GM23248 (cell line): ENCODE data around the gene DNAI2. TPM values are rescaled to one million over a fixed set of nuclear protein-coding genes. Genes with fewer than 3 reads are reported as not detected.
A peak's percentile ranks its signal among the peaks of the same experiment; 100 is the strongest.

Experiments used
- DNase-seq: peaks from one replicate; pipeline ENCODE4 v3.0.0-alpha.2; 2015
- H2AFZ ChIP-seq: fragments of 200-600 bp; sonication (generic); 2 replicates; pipeline ENCODE4 v1.6.1; 2016; ENCODE audit warnings: antibody characterized with exemption
- H3F3A ChIP-seq: fragments of 200-600 bp; sonication (generic); 2 replicates; pipeline ENCODE4 v1.6.1; 2016; ENCODE audit warnings: mild to moderate bottlenecking, antibody characterized with exemption, mixed run types; ENCODE audit not compliant: insufficient read depth
- H3K27ac ChIP-seq: fragments of 200-600 bp; sonication (generic); 2 replicates; pipeline ENCODE4 v1.5.1; 2016; ENCODE audit warnings: mild to moderate bottlenecking
- H3K27me3 ChIP-seq: fragments of 200-600 bp; sonication (generic); replicated peaks from 2 replicates; pipeline ENCODE4 v1.6.1; 2016; ENCODE audit warnings: mild to moderate bottlenecking; ENCODE audit not compliant: insufficient read depth
- H3K36me3 ChIP-seq: fragments of 200-600 bp; sonication (generic); 2 replicates; pipeline ENCODE4 v1.6.1; 2016; ENCODE audit warnings: low read depth, mild to moderate bottlenecking
- H3K4me1 ChIP-seq: fragments of 200-600 bp; sonication (generic); 2 replicates; pipeline ENCODE4 v1.6.1; 2016; ENCODE audit warnings: mild to moderate bottlenecking; ENCODE audit not compliant: insufficient read depth
- H3K4me2 ChIP-seq: fragments of 200-600 bp; sonication (generic); one replicate; pipeline ENCODE4 v1.6.1; 2016; ENCODE audit warnings: mild to moderate bottlenecking; ENCODE audit not compliant: unreplicated experiment
- H3K4me3 ChIP-seq: fragments of 200-600 bp; sonication (generic); 2 replicates; pipeline ENCODE4 v1.5.1; 2016; ENCODE audit warnings: mild to moderate bottlenecking
- H3K79me2 ChIP-seq: fragments of 200-600 bp; sonication (generic); 2 replicates; pipeline ENCODE4 v1.6.1; 2016; ENCODE audit warnings: mild to moderate bottlenecking; ENCODE audit not compliant: insufficient read depth
- H3K9ac ChIP-seq: fragments of 200-600 bp; sonication (generic); 2 replicates; pipeline ENCODE4 v1.6.1; 2016; ENCODE audit warnings: mild to moderate bottlenecking
- H3K9me2 ChIP-seq: fragments of 200-600 bp; sonication (generic); 2 replicates; pipeline ENCODE4 v1.6.1; 2016; ENCODE audit warnings: mixed run types, mild to moderate bottlenecking, moderate library complexity; ENCODE audit not compliant: insufficient read depth
- H3K9me3 ChIP-seq: fragments of 200-600 bp; sonication (generic); one replicate; pipeline ENCODE4 v1.6.1; 2017; ENCODE audit warnings: low read depth
- H4K20me1 ChIP-seq: fragments of 200-600 bp; sonication (generic); 2 replicates; pipeline ENCODE4 v1.6.0; 2016; ENCODE audit not compliant: insufficient read depth
- EZH2 ChIP-seq: fragments of 200-600 bp; sonication (generic); IDR thresholded peaks from 2 replicates; pipeline ENCODE4 v1.6.1; 2018; ENCODE audit warnings: antibody characterized with exemption, mild to moderate bottlenecking; ENCODE audit not compliant: insufficient read depth, poor library complexity, severe bottlenecking
- EZH2phosphoT487 ChIP-seq: fragments of 200-600 bp; sonication (generic); IDR thresholded peaks from 2 replicates; pipeline ENCODE4 v1.6.1; 2018; ENCODE audit warnings: antibody characterized with exemption, moderate library complexity, mild to moderate bottlenecking, low read depth; ENCODE audit not compliant: insufficient read depth
- WGBS, 2 experiments: methylation state at CpG; one replicate each; pipeline ENCODE4 v1.1.6; 2015 to 2017; ENCODE audit warnings: low lambda C conversion rate in 2 of 2, low coverage in 1 of 2; ENCODE audit errors: missing lambda C conversion rate in 2 of 2; 5-methylcytosine and 5-hydroxymethylcytosine counted together
- in situ Hi-C: fragments of 300-500 bp; cut with MboI; formaldehyde crosslinking; loops from 2 replicates; pipeline ENCODE4 v1.15.0; 2020
- polyA plus RNA-seq: library from polyadenylated mRNA; unstranded; fragments of >200 nt; fragmentation: Nextera tagmentation; extraction: Ambion mirVana; gene quantifications from 2 replicates; pipeline ENCODE4 v1.2.1, GENCODE V29; 2016
- total RNA-seq: library from RNA; depleted of rRNA; stranded (reverse); fragments of >200 nt; shearing (Covaris generic); gene quantifications from 2 replicates; pipeline ENCODE4 v1.2.3, GENCODE V29; 2014

The DNAI2 gene
- total and polyA plus RNA-seq, 2 experiments from 2014 or later, result not detected

- no peak for DNase-seq
- Histone ChIP-seq H4K20me1 (no peaks in the 10 kb centered on the region), H3K27ac (no peak overlapping the region), H3K36me3 (no peaks in the 10 kb centered on the region), H3F3A (no peaks in the 10 kb centered on the region), H3K4me1 (no peaks in the 10 kb centered on the region), H3K27me3 (peaks cover 31% of the 10 kb centered on the region), H3K79me2 (no peaks in the 10 kb centered on the region), H3K9me3 (no peaks in the 10 kb centered on the region), H3K4me3 (no peak overlapping the region), H2AFZ (no peak overlapping the region), H3K4me2 (no peak overlapping the region), H3K9me2 (no peaks in the 10 kb centered on the region), H3K9ac (no peak overlapping the region)
- TF ChIP-seq EZH2, result no peak
- TF ChIP-seq EZH2phosphoT487, result no peak
- 64 to 70% methylated on average over 16 to 20 of the region's 20 CpGs for WGBS, 2 experiments
- in situ Hi-C loops, result no loop called here
Observed at GRCh38 chr17:74350486-74350885, 76.5 kb downstream of the DNAI2 start.

GRCh38 chr17:74351552-74352210 is 77.6 kb downstream of the DNAI2 start:
- no peak overlapping the region for H2AFZ ChIP-seq
- 6 to 7% methylated on average over 36 to 54 of the region's 55 CpGs for WGBS, 2 experiments

GRCh38 chr17:74353446-74354060 is 79.5 kb downstream of the DNAI2 start:
- WGBS, 2 experiments, result 68 to 70% methylated on average over 10 of the region's 10 CpGs
- no peak overlapping the region for H3K9ac ChIP-seq
- H3F3A ChIP-seq, result no peaks in the 10 kb centered on the region
- H2AFZ ChIP-seq, result no peak overlapping the region
- H3K79me2 ChIP-seq, result no peaks in the 10 kb centered on the region
- H3K36me3 ChIP-seq, result no peaks in the 10 kb centered on the region
- no peak for DNase-seq
- H3K4me2 ChIP-seq, result no peak overlapping the region
- no peaks in the 10 kb centered on the region for H3K9me2 ChIP-seq
- no peak for TF ChIP-seq EZH2phosphoT487
- no peak for TF ChIP-seq EZH2
- in situ Hi-C loops, result no loop called here
- H3K4me3 ChIP-seq, result no peak overlapping the region
- no peak overlapping the region for H3K27ac ChIP-seq
- H3K9me3 ChIP-seq, result no peaks in the 10 kb centered on the region
- peaks cover 52% of the 10 kb centered on the region for H3K27me3 ChIP-seq
- no peaks in the 10 kb centered on the region for H3K4me1 ChIP-seq
- no peaks in the 10 kb centered on the region for H4K20me1 ChIP-seq

More at GRCh38 chr17:74351552-74352210, 77.6 kb downstream of the DNAI2 start:
- no peaks in the 10 kb centered on the region for H3K4me1 ChIP-seq
- H3K79me2 ChIP-seq, result no peaks in the 10 kb centered on the region
- H3K36me3 ChIP-seq, result no peaks in the 10 kb centered on the region
- TF ChIP-seq EZH2 (no peak), EZH2phosphoT487 (no peak)
- peaks cover 43% of the 10 kb centered on the region for H3K27me3 ChIP-seq
- no peaks in the 10 kb centered on the region for H3F3A ChIP-seq
- H3K9me3 ChIP-seq, result no peaks in the 10 kb centered on the region
- H4K20me1 ChIP-seq, result no peaks in the 10 kb centered on the region
- no peak overlapping the region for H3K27ac ChIP-seq
- no peak for DNase-seq
- in situ Hi-C loops, result no loop called here
- H3K9me2 ChIP-seq, result no peaks in the 10 kb centered on the region
- H3K4me2 ChIP-seq, result no peak overlapping the region
- H3K9ac ChIP-seq, result no peak overlapping the region
- no peak overlapping the region for H3K4me3 ChIP-seq

- no peak overlapping the region for H2AFZ ChIP-seq
- no peaks in the 10 kb centered on the region for H3K36me3 ChIP-seq
- peaks cover 58% of the 10 kb centered on the region for H3K27me3 ChIP-seq
- no peaks in the 10 kb centered on the region for H3K4me1 ChIP-seq
- H4K20me1 ChIP-seq, result no peaks in the 10 kb centered on the region
- no peak overlapping the region for H3K9ac ChIP-seq
- no peaks in the 10 kb centered on the region for H3F3A ChIP-seq
- H3K79me2 ChIP-seq, result no peaks in the 10 kb centered on the region
- H3K27ac ChIP-seq, result no peak overlapping the region
- H3K4me3 ChIP-seq, result no peak overlapping the region
- in situ Hi-C loops, result no loop called here
- TF ChIP-seq EZH2phosphoT487 (no peak), EZH2 (no peak)
- H3K4me2 ChIP-seq, result no peak overlapping the region
- no peaks in the 10 kb centered on the region for H3K9me2 ChIP-seq
- WGBS, 2 experiments, result 7 to 9% methylated on average over 24 to 28 of the region's 29 CpGs
- peak; percentile 27 for DNase-seq
- no peaks in the 10 kb centered on the region for H3K9me3 ChIP-seq
Observed at GRCh38 chr17:74354123-74354522, 80.1 kb downstream of the DNAI2 start.
